Astrocyte of the cerebellum (primary cell): ENCODE measurements around the gene DMAC2L.
"Not testable (repeated sequence)": the region's sequence is repeated elsewhere in the genome, so short reads cannot be mapped to it uniquely, and the experiment has no call there.

ENCODE experiments used
- DNase-seq: peaks from one replicate; pipeline ENCODE4 v3.0.0-alpha.2; 2011; ENCODE audit warnings: low read depth
- H3K4me3 ChIP-seq: 2 replicates; pipeline ENCODE4 v1.5.1; 2011; ENCODE audit warnings: mild to moderate bottlenecking, low read depth, low read length, moderate library complexity
- in situ Hi-C: cut with HindIII; loops from 2 replicates; pipeline ENCODE4 v1.10.0; 2017; ENCODE audit warnings: low sequenced_read_pairs
- TF ChIP-seq, protein P1 (sequence below): IDR thresholded peaks from 2 replicates; pipeline ENCODE4 v1.5.1; 2012; ENCODE audit warnings: low read length, low read depth, moderate library complexity, mild to moderate bottlenecking; ENCODE audit errors: missing control alignments

The DMAC2L gene

DNA sequence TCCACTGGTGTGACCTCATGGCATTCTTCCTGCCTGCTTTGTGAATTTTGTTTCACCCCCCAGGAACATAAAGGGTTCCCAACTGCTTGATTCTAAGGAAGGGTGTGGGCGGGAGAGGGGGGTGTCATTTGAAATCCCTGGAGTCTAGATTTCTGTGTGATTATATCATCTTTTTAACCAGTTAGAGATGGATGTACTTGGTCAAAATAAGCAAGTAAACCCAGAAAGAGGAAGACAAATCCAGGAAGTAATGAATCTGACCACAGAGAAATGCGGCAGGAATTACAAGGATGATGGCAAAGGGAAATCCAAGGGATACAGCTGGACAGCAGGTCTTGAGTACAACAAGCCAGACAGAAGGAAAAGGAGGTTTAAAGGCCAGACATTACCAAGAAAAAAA lies 38.9 kb downstream of the DMAC2L start:
- H3K4me3 ChIP-seq = no peak overlapping the region
- TF ChIP-seq, protein P1, sequence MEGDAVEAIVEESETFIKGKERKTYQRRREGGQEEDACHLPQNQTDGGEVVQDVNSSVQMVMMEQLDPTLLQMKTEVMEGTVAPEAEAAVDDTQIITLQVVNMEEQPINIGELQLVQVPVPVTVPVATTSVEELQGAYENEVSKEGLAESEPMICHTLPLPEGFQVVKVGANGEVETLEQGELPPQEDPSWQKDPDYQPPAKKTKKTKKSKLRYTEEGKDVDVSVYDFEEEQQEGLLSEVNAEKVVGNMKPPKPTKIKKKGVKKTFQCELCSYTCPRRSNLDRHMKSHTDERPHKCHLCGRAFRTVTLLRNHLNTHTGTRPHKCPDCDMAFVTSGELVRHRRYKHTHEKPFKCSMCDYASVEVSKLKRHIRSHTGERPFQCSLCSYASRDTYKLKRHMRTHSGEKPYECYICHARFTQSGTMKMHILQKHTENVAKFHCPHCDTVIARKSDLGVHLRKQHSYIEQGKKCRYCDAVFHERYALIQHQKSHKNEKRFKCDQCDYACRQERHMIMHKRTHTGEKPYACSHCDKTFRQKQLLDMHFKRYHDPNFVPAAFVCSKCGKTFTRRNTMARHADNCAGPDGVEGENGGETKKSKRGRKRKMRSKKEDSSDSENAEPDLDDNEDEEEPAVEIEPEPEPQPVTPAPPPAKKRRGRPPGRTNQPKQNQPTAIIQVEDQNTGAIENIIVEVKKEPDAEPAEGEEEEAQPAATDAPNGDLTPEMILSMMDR = no peak
- DNase-seq = no peak
- in situ Hi-C loops = no loop called here

DNA sequence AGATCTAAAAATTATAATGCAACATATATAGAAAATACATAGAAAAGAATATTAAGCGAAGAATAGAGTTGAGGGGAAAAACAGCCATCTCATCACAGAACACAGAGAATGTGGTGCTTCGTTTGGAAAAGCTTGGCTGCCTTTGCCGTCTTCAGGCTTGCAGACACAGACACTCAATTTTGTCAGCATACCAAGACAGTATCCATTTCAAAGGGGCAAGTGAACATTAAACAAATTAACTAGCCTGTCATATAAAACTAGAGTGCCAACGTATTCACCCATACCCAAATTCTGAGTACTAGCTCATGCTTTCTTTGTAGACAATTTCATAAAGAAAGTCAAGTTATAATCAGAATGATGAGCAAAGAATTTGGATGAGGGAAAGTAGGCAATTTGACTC lies 40.5 kb downstream of the DMAC2L start:
- DNase-seq = no peak
- H3K4me3 ChIP-seq = no peak overlapping the region
- TF ChIP-seq, protein P1 = no peak
- in situ Hi-C loops = no loop called here

DNA sequence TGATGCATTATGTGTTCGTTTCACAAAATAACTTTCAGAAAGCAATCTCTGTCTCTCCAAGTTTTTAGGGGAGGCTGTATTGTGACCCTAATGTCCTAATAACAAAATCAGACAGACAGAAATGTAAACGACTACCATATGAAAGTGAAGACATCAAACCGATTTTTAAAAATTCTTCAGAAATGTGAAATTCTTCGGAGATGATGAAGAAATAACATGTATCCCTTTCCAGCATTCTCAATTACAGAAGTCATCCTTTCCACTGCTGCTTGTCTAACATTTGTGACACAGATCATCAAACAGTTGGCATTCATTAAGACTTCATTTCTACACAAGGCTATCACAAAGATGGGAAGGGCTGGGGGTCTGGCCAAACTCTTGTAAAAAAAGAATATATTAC lies 41.0 kb downstream of the DMAC2L start:
- H3K4me3 ChIP-seq = no peak overlapping the region
- no peak for DNase-seq
- in situ Hi-C loops = no loop called here
- TF ChIP-seq, protein P1 = no peak

DNA sequence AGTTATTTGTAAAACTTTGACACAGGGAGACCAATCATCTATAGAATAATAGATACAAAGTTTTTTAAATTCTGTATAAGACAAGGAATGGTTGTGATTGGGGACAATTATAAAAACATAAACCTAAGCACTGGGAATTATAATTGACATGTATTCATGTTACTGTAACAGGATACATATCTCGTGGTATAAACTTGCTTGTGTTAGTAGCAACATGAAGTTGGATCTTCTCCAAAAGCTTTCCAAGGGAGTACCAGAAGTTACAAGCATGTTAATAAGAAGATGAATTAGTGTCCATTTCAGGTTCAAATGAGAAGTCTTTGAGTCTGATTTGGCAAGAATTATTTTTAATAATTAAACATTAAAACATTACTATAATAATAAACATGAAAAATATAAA lies 42.4 kb downstream of the DMAC2L start:
- TF ChIP-seq, protein P1 = no peak

GRCh38 chr14:50355692-50356091 lies 43.6 kb downstream of the DMAC2L start:
- in situ Hi-C loops = no loop called here
- TF ChIP-seq, protein P1 = no peak
- DNase-seq = no peak
- H3K4me3 ChIP-seq = no peak overlapping the region

More for the DNA sequence above, 42.4 kb downstream of the DMAC2L start:
- in situ Hi-C loops = no loop called here
- DNase-seq = no peak
- no peak overlapping the region for H3K4me3 ChIP-seq

DNA sequence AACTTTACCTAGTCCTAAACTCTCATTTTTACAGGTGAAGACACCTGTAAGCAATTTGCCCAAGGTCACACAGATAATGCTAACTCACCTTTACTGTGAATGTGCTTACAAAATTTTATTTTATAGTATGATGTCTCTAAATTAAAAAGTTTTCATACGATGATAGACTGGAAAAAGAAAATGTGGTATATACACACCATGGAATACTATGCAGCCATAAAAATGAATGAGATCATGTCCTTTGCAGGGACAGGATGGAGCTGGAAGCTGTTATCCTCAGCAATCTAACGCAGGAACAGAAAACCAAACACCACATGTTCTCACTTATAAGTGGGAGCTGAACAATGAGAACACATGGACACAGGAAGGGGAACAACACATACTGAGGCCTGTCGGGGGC lies 44.2 kb downstream of the DMAC2L start:
- in situ Hi-C loops, H3K4me3 ChIP-seq, DNase-seq: not testable (repeated sequence)

GRCh38 chr14:50357124-50357523 lies 45.0 kb downstream of the DMAC2L start:
- in situ Hi-C loops = no loop called here
- TF ChIP-seq, protein P1 = no peak
- H3K4me3 ChIP-seq = no peak overlapping the region
- DNase-seq = no peak
